Measurements from ENCODE around the gene CFDP1.

CFDP1 gene

GRCh38 chr16:75402159-75402820, 31.0 kb downstream of the CFDP1 start:
- no peak for DNase-seq

- no peak for DNase-seq
These were observed 31.6 kb downstream of the CFDP1 start for GRCh38 chr16:75401691-75402090.

- DNase-seq = no peak
These were observed 35.0 kb downstream of the CFDP1 start for GRCh38 chr16:75398333-75398732.

GRCh38 chr16:75394941-75395340, 38.4 kb downstream of the CFDP1 start:
- no peak for DNase-seq

DNA sequence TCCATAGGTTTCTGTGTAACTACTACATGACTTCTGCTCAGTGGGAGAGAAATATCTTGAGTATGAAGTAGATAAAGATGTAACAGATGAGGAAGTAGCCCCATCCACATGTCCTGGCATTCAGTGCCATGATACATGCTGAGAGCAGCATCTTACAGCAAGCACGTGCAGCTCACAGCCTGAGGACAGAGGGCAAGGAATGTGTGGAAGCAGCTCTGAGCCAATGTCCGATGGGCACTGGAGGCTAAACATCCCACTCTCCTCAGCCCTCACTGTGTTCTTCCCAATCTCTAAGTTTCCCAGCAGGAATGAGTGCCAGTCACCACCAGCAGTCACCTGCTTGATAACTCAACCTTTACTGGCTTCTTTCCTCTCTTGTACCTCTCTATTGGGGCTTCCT, 40.4 kb downstream of the CFDP1 start:
- no peak for DNase-seq

DNA sequence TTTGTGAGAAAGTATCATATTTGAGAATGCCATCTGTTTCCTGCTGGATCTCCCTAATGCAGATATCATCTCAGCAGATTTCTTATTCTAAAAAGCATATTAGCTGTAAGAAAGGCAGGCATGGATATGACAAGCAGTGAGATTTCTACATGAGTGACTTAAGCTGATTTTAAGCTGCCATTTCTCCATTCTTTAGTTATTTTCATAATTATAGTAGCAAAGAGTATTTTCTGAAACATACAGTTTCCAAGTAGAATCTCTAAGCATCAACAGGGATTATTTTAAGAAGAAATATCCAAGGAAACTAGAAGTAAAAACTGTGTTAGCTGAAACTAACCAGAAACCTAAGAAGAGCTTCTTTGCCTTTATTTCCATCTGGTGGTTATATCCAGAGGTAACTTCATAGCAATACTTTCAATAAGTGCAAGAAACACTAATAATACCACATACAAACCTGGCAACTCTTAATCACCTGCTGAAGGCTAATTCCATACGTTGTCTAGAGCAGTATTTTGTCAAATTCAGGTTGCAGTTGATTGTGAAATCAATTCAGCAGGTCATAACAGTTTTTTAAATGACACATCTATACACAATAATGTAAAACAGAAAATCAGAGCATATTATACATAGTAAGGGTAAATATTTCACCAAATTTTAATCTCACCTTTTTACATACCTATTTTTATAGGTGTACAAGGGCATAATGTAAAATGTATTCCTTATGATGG, 42.2 kb downstream of the CFDP1 start:
- no peak for DNase-seq

DNA sequence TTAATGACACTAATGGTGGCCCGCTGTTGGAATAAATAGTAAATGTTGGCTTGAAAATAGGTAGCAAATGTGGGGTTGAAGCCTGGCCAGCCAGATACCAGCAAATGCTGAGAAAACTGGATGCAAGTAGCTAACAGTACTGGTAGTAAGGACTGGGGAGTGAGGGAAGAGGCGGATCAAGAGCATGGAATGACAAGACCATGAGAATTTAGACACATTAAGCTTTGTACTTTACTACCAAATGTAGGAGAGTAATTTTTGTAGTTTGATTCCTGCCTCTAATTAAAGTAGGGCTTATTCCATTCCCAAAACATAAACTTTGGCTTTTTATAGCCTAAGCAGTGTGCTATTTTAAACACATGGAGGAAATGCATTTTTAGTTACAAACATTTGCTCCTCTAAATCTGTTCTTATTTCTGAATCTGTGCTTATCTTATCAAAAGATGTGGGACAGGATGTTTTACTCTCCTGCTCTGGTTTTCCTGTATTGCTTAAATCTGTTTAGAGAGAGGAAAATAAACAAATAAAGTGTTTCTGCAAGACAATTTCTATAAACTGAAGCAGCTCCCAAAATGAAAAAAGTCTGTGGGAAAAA, 44.1 kb downstream of the CFDP1 start:
- DNase-seq = no peak

GRCh38 chr16:75387951-75388350, 45.4 kb downstream of the CFDP1 start:
- DNase-seq = no peak

DNA sequence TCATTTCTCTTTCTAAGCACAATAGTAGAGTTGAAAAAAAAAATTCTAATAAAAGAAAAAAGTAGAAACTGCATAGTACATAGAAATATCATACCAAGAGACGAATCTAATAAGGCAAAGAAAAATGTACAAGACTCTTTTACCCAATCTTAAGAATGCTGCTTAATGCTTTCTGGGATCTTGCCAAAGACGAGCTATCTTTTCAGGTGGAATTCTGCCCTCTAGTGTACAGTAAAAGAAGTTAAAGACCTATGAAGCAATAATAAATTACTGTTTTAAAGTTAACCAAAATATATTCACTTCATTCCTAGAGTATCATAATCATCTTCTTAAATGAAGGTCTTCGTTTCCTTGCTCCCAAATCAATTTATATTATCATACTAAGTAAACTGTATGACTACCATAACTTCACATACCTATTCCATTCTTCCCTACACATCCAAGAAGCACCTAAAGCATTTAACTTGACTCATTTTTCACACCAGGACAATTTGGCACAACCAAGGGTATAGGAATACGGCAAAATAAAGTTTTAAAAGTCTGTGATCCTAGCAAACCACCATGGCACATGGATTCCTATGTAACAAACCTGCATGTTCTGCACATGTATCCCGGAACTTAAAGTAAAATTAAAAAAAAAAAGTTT, 47.7 kb downstream of the CFDP1 start:
- DNase-seq = no peak

DNA sequence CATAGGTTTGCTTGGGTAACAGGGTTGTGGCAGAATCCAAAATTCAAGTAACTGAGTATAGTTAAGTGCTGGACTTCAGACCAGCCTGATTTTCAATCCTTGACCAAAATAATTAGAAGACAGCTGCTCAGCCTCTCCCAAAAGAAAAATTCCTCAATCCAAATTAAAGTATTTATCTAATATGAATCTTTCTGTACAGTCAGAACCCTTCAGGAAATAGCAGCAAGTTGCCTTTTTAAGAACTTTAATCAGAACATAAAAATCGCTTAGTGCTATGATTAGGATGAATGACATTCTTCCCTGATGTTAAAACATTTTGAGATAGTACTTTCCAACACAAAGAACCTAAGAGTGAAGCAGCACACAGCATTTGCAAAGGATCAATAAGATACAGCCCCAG, 50.2 kb downstream of the CFDP1 start:
- DNase-seq = no peak

DNA sequence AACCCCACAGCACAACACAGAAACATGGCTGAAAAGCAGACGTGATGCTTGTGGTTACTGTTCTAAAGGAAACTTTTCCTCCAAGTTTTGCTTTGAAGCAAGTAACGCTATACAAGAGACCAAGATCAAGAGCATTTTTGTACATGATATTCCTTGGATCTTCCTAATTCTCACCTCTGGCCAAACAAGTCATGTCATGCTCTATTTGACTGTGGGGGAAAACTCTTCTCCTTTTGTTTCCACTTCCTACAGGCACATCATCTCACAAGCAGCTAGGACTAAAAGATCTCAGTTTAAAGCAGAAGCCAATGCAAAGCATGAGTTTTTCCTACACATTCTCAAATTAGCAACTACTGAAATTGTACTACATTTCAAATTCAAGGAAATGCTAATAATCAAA, 50.7 kb downstream of the CFDP1 start:
- no peak for DNase-seq

DNA sequence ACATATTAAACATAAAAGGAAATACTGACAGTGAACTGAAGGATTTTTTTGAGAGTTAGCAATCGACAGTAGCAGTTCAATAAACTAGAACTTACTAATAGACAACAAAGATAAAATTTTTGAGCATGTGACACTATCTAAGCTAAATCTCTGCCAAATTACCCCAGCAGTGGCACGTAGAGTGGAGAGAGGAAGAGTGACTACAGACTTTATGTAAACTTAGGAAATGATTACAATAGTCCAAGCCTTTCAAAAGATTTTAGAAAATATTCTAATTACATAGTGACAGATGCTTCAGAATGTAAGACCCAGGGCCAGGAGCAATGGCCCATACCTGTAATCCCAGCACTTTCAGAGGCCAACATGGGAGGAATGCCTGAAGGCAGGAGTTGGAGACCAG, 52.4 kb downstream of the CFDP1 start:
- no peak for DNase-seq

DNA sequence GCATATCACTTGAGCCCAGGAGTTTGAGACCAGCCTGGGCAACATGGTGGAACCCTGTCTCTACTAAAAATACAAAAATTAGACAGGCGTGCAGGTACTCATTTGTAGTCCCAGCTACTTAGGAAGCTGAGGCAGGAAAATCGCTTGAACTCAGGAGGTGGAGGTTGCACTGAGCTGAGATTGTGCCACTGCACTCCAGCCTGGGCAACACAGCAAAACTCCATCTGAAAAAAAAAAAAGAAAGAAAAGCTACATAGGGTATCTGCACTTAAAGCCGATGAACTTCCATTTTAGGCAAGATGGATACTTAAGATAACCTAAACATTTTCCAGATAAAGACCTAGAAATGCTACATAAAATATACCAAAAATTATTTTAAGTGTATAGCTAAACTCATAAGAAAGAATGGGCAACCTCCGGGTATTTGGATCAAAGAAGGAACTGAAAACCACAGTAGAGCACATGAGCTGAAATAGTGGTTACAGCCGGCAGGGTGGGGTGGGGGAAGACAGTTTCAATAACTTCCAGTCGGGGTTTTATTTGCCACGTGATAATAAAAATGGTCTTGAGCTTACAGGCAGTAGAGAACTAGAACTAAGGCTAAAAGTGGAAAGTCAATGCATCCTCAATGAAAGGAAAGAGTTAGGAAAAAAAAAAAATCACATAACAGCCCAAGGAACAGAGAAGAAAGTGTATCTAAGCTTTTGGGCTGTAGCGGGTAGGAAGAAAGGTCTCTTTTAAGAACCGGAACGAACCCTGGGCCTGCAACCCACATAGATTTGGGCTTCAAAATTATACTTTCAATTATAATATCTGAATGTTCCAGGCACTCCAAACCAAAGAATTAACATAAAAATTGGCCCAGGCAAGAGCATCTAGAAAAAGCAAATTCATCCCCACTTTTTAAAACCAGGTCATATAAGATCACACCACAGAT, 53.1 kb downstream of the CFDP1 start:
- peak; percentile 41 for DNase-seq

- no peak for DNase-seq
These were observed 54.0 kb downstream of the CFDP1 start for GRCh38 chr16:75379339-75379738.

GRCh38 chr16:75378616-75379015, 54.7 kb downstream of the CFDP1 start:
- DNase-seq = no peak

- DNase-seq = no peak
These were observed 55.4 kb downstream of the CFDP1 start for GRCh38 chr16:75377729-75378386.

DNA sequence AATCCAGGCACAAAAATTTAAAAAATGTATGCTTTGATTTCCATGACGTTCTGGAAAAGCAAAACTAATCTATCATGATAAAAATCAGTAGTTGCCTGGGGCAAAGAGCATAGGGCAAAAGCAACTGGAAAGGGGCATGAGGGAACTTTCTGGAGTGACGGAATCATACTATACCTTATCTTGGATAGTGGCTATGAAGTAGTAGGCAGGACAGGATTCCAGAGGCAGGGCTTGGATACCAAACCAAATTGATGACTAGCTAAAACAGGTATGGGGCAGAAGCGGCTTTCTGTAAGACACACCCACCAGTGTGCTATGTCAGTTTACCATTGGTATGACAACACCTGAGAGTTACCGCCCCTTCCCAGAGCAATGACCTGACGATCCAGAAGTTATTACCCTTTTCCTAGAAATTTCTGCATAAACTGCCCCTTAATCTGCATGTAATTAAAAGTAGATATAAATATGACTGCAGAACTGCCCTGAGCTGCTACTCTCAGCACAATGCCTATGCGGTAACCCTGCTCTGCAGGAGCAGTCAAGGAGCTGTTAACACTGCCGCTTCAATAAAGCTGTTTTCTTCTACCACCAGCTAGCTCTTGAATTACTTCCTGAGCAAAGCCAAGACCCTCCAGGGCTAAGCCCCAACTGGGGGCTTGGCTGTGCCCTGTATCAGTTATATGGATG, 56.7 kb downstream of the CFDP1 start:
- no peak for DNase-seq

DNA sequence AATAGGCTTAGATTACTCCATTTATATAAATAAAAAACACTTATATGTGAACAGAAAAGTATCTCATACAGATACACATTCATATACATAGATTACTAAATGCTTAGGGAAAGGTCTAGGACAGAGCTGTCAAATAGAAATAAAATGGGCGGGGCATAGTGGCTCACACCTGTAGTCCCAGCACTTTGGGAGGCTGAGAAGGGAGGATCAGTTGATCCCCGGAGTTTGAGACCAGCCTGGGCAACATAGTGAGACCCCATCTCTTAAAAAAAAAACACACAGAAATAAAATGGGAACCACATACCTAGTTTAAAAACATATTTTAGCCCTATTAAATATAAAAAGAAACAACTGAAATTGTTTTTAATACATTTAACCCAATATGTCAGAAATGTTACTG, 58.9 kb downstream of the CFDP1 start:
- no peak for DNase-seq

DNA sequence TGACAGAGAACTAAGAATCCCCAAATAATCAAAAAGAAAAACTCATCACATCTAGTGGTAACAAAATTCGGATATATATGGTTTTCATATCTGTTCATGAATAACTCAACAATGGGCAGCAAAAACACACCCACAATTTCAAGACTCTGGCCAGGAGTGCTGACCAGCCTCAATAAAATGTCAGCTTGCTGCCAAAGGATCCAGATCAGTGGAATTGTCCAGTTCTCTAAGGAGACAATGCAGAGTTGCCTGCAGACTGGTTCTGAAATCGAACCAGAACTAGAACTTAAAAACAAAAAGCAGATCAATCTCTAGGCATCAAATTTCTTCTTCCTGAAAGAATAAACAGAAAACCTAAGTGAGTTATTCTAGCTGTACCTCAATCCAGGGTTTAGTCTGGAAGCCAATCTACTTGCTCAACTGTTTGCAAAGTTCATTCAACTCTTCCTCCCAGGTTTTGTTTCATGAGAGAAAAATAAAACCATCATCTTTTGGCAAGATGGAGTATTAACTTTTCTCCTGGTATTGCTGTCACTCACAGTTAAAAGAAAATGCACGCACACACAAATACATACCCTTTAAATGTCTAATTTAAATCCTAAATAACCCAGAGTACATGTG, 61.0 kb downstream of the CFDP1 start:
- no peak for DNase-seq

DNA sequence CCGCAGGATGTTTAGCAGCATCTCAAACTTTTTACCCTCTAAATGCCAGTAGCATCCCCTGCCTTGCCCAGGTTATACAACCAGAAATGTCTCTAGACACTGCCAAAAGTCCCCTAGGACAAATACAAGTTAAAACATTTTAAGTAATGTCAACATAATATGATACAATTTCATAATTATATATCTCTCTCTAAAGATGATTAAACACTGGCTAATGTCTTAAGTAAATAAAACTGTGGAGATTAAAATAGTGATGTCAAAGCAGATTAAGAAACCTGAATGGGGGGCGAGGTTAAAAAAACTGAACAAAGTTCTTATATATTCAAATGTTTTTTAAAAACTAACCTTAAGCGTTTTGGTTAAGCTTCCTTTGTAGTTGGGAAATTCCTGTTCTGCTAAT, 62.1 kb downstream of the CFDP1 start:
- DNase-seq = no peak

DNA sequence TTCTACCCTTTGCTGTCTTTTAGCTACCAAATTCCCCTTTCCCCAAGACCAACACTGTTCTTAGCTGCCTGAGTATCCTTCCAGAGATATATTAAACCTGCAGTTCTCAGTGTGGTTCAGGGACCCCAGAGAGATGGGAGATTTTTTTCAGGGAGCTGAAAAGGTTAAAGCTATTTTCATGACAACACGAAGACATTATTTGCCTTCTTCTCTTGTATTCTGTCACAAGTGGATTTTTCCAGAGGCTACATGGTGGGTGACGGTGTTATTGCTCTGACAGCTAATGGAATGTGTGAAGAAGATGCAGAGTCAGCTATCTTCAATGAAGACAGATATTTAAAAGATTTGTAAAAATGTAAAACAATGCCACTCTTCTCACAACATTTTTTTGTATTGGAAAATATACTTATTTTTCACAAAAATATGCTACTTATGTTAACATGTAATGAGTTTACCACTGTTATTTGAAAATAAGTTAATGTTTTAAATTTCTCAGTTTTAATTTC, 69.0 kb downstream of the CFDP1 start:
- DNase-seq = no peak

Measured in CD4-positive, alpha-beta T cell treated with Interferon gamma for 1 hour (primary cell).